Right lobe of liver (tissue), 4 donors: ENCODE measurements around the gene HSD3B1.

Source experiments
- CTCF ChIP-seq, 4 donors: fragments of 200-600 bp in 3 of 4; fragments of 450-650 bp in 1 of 4; IDR thresholded peaks; one replicate each; pipeline versions ENCODE4 v1.5.1 to v1.8.0; 2016 to 2022; ENCODE audit warnings: antibody characterized with exemption in 4 of 4, mild to moderate bottlenecking in 2 of 4
- POLR2A ChIP-seq: fragments of 450-650 bp; IDR thresholded peaks from one replicate; pipeline ENCODE4 v1.6.1; 2017; ENCODE audit warnings: antibody characterized with exemption, mild to moderate bottlenecking
- donor health status: DM: no; HTN: no; CAD: no.
- donor health status: DM: no; HTN: no; CAD: no.
- donor health status: DM: no; HTN: yes; CAD: no.

DNA sequence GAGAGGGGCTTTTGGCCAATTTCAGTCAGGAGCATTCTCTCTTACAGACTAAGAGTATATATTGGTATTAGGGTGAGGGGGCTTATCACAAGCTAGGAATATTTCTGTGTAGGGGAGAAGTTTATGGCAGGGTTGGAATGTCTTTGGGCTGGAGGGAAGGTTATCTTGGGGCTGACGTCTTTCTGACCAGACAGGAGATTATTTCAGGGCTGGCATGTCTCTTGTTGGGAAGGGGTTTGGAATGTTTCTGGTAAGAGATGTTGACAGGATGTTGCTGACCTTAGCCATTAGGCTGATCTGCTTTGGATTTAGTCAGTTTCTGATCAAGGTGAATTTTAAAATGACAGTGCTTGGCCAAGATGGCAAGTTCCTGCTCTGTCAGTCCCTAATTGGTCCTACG is 17.8 kb upstream of the HSD3B1 start:
- TF ChIP-seq CTCF (IDR thresholded peaks at IDR 0.05) (no peak), POLR2A (no peak)
